Suppressor macrophage treated with lipopolysaccharide for 4 hours (primary cell): Measurements from ENCODE around the gene LCA5.
"Not testable (repeated sequence)": the region's sequence is repeated elsewhere in the genome, so short reads cannot be mapped to it uniquely, and the experiment has no call there.

Experiments
- DNase-seq: peaks from one replicate; pipeline ENCODE4 v3.0.0-alpha.2; 2020

The LCA5 gene

GRCh38 chr6:79463621-79464050 is 73.6 kb downstream of the LCA5 start:
- DNase-seq: no peak

GRCh38 chr6:79461205-79461604 is 76.0 kb downstream of the LCA5 start:
- no peak for DNase-seq

GRCh38 chr6:79455446-79455845 is 81.8 kb downstream of the LCA5 start:
- DNase-seq: no peak

GRCh38 chr6:79453558-79454042 is 83.6 kb downstream of the LCA5 start:
- peak; percentile 67 for DNase-seq

- no peak for DNase-seq
Measured at GRCh38 chr6:79450984-79451383, 86.2 kb downstream of the LCA5 start.

- no peak for DNase-seq
Measured at GRCh38 chr6:79446006-79446405, 91.2 kb downstream of the LCA5 start.

GRCh38 chr6:79443876-79444275 is 93.4 kb downstream of the LCA5 start:
- DNase-seq: not testable (repeated sequence)

GRCh38 chr6:79441192-79441591 is 96.0 kb downstream of the LCA5 start:
- no peak for DNase-seq

GRCh38 chr6:79440598-79440997 is 96.6 kb downstream of the LCA5 start:
- DNase-seq: no peak

- DNase-seq: no peak
Measured at GRCh38 chr6:79438030-79438429, 99.2 kb downstream of the LCA5 start.

- DNase-seq: no peak
Measured at GRCh38 chr6:79436241-79436640, 101.0 kb downstream of the LCA5 start.

- no peak for DNase-seq
Measured at GRCh38 chr6:79435746-79436145, 101.5 kb downstream of the LCA5 start.
